ENCODE measurements around the gene C1QTNF12.

The C1QTNF12 gene

GRCh38 chr1:1243266-1243660, 3.3 kb downstream of the C1QTNF12 start:
- DNase-seq (ENCODE audit: insufficient read length, low spot score) (no peak), FAIRE-seq (no peak)
- TF ChIP-seq, protein P1, sequence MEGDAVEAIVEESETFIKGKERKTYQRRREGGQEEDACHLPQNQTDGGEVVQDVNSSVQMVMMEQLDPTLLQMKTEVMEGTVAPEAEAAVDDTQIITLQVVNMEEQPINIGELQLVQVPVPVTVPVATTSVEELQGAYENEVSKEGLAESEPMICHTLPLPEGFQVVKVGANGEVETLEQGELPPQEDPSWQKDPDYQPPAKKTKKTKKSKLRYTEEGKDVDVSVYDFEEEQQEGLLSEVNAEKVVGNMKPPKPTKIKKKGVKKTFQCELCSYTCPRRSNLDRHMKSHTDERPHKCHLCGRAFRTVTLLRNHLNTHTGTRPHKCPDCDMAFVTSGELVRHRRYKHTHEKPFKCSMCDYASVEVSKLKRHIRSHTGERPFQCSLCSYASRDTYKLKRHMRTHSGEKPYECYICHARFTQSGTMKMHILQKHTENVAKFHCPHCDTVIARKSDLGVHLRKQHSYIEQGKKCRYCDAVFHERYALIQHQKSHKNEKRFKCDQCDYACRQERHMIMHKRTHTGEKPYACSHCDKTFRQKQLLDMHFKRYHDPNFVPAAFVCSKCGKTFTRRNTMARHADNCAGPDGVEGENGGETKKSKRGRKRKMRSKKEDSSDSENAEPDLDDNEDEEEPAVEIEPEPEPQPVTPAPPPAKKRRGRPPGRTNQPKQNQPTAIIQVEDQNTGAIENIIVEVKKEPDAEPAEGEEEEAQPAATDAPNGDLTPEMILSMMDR (IDR thresholded peaks at IDR 0.05; ENCODE audit: insufficient read depth, missing control alignments), result no peak

DNA sequence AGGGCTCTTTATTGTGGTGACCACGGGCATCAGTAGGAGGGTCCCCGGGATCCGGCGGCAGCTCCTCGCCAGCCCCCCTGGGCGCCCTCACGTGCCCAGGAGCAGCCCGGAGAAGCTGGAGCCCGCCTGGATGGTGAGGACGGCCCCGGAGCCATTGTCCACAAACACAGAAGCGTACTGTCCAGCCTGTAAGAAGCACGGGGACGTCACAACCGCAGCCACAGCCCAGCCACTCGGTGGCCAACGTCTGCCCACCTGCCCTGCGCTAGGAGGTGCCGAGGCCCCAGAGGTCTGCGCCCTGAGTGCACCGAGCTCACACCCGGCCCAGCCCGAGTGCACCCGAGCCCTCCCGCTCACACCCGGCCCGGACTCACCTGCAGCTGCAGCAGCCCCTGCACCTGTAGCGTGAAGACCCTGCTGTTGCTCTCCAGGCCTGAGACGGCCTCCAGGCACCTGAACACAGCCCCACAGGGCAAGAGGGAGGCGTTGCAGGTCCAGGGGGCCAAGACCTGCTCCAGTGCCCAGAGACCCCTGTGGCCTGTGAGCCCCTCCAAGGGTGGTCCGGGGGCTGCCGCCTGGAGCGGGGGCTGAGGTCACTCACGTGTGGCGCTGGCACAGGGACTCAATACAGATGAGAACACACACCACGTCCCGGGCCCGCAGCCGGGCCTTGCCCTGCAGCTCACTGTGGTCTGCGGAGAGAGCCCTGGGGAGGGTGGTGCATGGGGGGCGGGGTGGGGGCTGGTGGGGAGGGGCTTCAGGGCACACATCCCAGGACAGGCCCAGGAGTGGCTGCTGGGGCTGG, 3.9 kb downstream of the C1QTNF12 start:
- DNase-seq (ENCODE audit: insufficient read length, low spot score), result no peak
- no peak for FAIRE-seq
- TF ChIP-seq, protein P1 (IDR thresholded peaks at IDR 0.05; ENCODE audit: insufficient read depth, missing control alignments), result no peak

- FAIRE-seq (no peak), DNase-seq (ENCODE audit: insufficient read length, low spot score) (no peak)
- TF ChIP-seq, protein P1 (IDR thresholded peaks at IDR 0.05; ENCODE audit: insufficient read depth, missing control alignments), result no peak
These were observed 4.8 kb downstream of the C1QTNF12 start for GRCh38 chr1:1241588-1242219.

- TF ChIP-seq, protein P1 (IDR thresholded peaks at IDR 0.05; ENCODE audit: insufficient read depth, missing control alignments), result no peak
- DNase-seq (ENCODE audit: insufficient read length, low spot score), result no peak
- no peak for FAIRE-seq
These were observed 5.5 kb downstream of the C1QTNF12 start for GRCh38 chr1:1240822-1241587.

DNA sequence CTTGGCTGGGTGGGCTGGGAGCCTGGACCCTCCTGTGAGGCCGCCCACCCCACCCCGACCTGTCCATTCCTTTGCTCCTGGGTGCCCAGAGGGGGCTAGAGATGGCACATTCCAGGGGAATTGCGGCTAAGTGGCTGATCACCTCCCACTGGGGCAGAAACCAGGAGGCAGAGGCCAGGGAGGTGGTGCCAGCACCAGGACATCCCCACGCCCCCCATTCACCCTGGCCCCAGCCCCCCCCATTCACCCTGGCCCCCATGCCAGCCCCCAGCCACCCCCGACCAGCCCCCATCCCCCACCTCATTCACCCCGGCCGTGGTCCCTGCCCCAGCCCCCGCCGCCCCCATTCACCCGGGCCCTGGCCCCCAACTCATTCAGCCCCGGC, 6.2 kb downstream of the C1QTNF12 start:
- no peak for FAIRE-seq
- DNase-seq (ENCODE audit: insufficient read length, low spot score), result no peak
- TF ChIP-seq, protein P1 (IDR thresholded peaks at IDR 0.05; ENCODE audit: insufficient read depth, missing control alignments), result no peak

DNA sequence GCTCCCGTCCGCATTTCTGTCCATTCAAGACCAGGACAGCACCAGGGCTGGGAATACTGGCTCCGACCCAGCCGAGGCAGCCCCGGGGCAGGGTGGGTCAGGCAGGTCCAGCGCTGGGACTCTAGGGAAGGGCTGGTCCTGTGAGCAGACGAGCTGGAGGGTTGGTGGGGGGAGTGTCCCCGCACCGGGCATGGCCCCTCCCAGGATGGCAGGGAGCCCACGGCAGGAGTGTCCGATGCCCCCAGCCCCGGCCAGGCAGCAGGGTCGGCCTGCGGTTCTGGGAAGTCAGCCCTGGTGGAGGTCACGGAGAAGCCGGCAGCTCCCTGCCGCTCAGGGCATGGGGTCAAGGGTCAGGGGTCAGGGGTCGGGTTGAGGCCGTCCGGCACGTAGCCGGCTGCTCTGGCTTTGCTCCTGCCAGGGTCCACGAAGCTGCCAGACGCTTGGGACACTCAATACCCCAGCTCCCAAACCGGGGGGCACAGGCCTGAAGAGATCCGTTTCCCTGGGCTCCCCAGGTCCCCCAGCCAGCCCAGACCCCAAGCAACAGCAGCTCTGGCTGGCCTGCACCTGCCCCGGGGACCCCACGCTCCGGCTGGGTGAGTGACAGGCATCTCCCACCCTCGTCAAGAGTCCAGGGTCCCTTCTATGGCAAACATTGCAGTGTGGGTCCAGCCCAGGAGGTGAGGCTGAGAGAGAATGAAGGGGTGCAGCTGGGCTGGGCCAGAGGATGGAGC, 6.7 kb downstream of the C1QTNF12 start:
- DNase-seq (ENCODE audit: insufficient read length, low spot score) (no peak), FAIRE-seq (no peak)
- TF ChIP-seq, protein P1 (IDR thresholded peaks at IDR 0.05; ENCODE audit: insufficient read depth, missing control alignments), result no peak
